H1 (cell line): Measurements from ENCODE around the gene RNF114. TPM values are rescaled to one million over a fixed set of nuclear protein-coding genes. Genes with fewer than 3 reads are reported as not detected.

Source experiments
- CTCF ChIA-PET: fragments of 300-600 bp; sonication (Branson Sonifier 250); formaldehyde crosslinking; loops from one replicate; lab custom pipeline; 2021; ENCODE audit not compliant: partially characterized antibody; lab: Charles Lee
- POLR2A ChIA-PET: fragments of 300-600 bp; sonication (Branson Sonifier 250); formaldehyde crosslinking; loops from one replicate; lab custom pipeline; 2021; ENCODE audit warnings: inconsistent platforms; ENCODE audit not compliant: partially characterized antibody; lab: Charles Lee
- DNase-seq, 2 experiments: peaks; one replicate each; pipeline versions ENCODE4 v3.0.0 to v3.0.0-alpha.2; 2010 to 2022; ENCODE audit warnings: low spot score in 2 of 2, low read depth in 1 of 2, mixed read lengths in 1 of 2
- FAIRE-seq: peaks from 2 replicates; lab custom pipeline; 2011; peaks lifted over from hg19 to GRCh38; lab: Jason Lieb, UNC
- H2AFZ ChIP-seq: 2 replicates; pipeline ENCODE4 v1.8.1; 2012; ENCODE audit warnings: low read length, inconsistent platforms
- H2AK5ac ChIP-seq: 2 replicates; pipeline ENCODE4 v1.6.1; 2013; ENCODE audit warnings: low read depth, low read length
- H2BK120ac ChIP-seq: replicated peaks from 2 replicates; pipeline ENCODE3; 2013; ENCODE audit warnings: low read depth, low read length, inconsistent platforms
- H2BK12ac ChIP-seq: 2 replicates; pipeline ENCODE4 v1.6.1; 2013; ENCODE audit warnings: low read depth, low read length
- H2BK15ac ChIP-seq: 2 replicates; pipeline ENCODE4 v1.6.1; 2013; ENCODE audit warnings: low read length
- H2BK20ac ChIP-seq: 2 replicates; pipeline ENCODE4 v1.6.1; 2013; ENCODE audit warnings: low read length
- H2BK5ac ChIP-seq: 2 replicates; pipeline ENCODE4 v1.6.1; 2013; ENCODE audit warnings: low read depth, low read length
- H3K14ac ChIP-seq: 2 replicates; pipeline ENCODE4 v1.6.1; 2013; ENCODE audit warnings: inconsistent platforms; ENCODE audit not compliant: insufficient read length
- H3K18ac ChIP-seq: 2 replicates; pipeline ENCODE4 v1.6.1; 2013; ENCODE audit warnings: low read length; ENCODE audit errors: extremely low read depth
- H3K23ac ChIP-seq: 2 replicates; pipeline ENCODE4 v1.6.1; 2013; ENCODE audit warnings: inconsistent platforms; ENCODE audit not compliant: insufficient read length
- H3K23me2 ChIP-seq: 2 replicates; pipeline ENCODE4 v1.6.1; 2013; ENCODE audit warnings: low read depth, low read length
- H3K27ac ChIP-seq: 2 replicates; pipeline ENCODE4 v1.6.1; 2011; ENCODE audit warnings: low read depth, low read length, inconsistent platforms
- H3K27me3 ChIP-seq, 4 experiments: replicated peaks in 1 of 4; 1 replicate in 1 of 4; 2 replicates in 3 of 4; pipeline versions ENCODE4 v1.6.1 to v1.8.1; 2011 to 2013; ENCODE audit warnings: low read length in 3 of 4, mild to moderate bottlenecking in 3 of 4, inconsistent platforms in 2 of 4, mixed read lengths in 2 of 4, moderate library complexity in 1 of 4; ENCODE audit not compliant: control insufficient read depth in 3 of 4, insufficient read depth in 3 of 4; ENCODE audit errors: extremely low read depth in 1 of 4
- H3K36me3 ChIP-seq, 4 experiments: 2 replicates each; pipeline versions ENCODE4 v1.6.1 to v1.8.1; 2011 to 2013; ENCODE audit warnings: mild to moderate bottlenecking in 4 of 4, low read length in 3 of 4, moderate library complexity in 2 of 4, control low read depth in 1 of 4, inconsistent platforms in 1 of 4; ENCODE audit not compliant: insufficient read depth in 4 of 4, control insufficient read depth in 2 of 4
- H3K4ac ChIP-seq: replicated peaks from 2 replicates; pipeline ENCODE3; 2013; ENCODE audit warnings: low read length, low read depth, mixed read lengths, inconsistent platforms; ENCODE audit not compliant: insufficient read length
- H3K4me1 ChIP-seq, 4 experiments: replicated peaks in 1 of 4; 1 replicate in 1 of 4; 2 replicates in 3 of 4; pipeline versions ENCODE4 v1.6.1 to v1.8.1; 2011 to 2013; ENCODE audit warnings: low read length in 3 of 4, inconsistent platforms in 2 of 4, mixed read lengths in 1 of 4; ENCODE audit not compliant: insufficient read depth in 4 of 4, control insufficient read depth in 3 of 4
- H3K4me2 ChIP-seq, 2 experiments: 2 replicates each; pipeline versions ENCODE4 v1.6.1 to v1.8.1; 2011 to 2013; ENCODE audit warnings: low read depth in 2 of 2, low read length in 2 of 2, control low read depth in 1 of 2, inconsistent platforms in 1 of 2, mild to moderate bottlenecking in 1 of 2; ENCODE audit not compliant: insufficient read depth in 1 of 2
- H3K4me3 ChIP-seq, 4 experiments: fragments of 200-600, 300-600 bp in 1 of 4; sonication (generic), shearing (Covaris generic), sonication (Bioruptor Twin) in 1 of 4; 2 replicates each; pipeline versions ENCODE4 v1.5.1 to v1.8.1; 2011 to 2016; ENCODE audit warnings: low read length in 4 of 4, low read depth in 3 of 4, control low read depth in 2 of 4, inconsistent platforms in 2 of 4, mild to moderate bottlenecking in 2 of 4, mixed read lengths in 1 of 4, moderate library complexity in 1 of 4; ENCODE audit not compliant: insufficient read depth in 2 of 4; ENCODE audit errors: extremely low read depth in 1 of 4
- H3K56ac ChIP-seq: replicated peaks from 2 replicates; pipeline ENCODE3; 2013; ENCODE audit warnings: low read depth, mild to moderate bottlenecking, mixed read lengths, low read length, inconsistent platforms; ENCODE audit not compliant: insufficient read length
- H3K79me1 ChIP-seq: 2 replicates; pipeline ENCODE4 v1.6.1; 2013; ENCODE audit warnings: low read depth, low read length, control low read depth
- H3K79me2 ChIP-seq, 2 experiments: 2 replicates each; pipeline versions ENCODE4 v1.6.1 to v1.8.1; 2012 to 2013; ENCODE audit warnings: low read length in 2 of 2, mild to moderate bottlenecking in 2 of 2, inconsistent platforms in 1 of 2; ENCODE audit not compliant: insufficient read depth in 2 of 2, control insufficient read depth in 1 of 2
- H3K9ac ChIP-seq, 4 experiments: replicated peaks in 1 of 4; 1 replicate in 1 of 4; 2 replicates in 3 of 4; pipeline versions ENCODE4 v1.6.1 to v1.8.1; 2011 to 2013; ENCODE audit warnings: low read depth in 3 of 4, low read length in 3 of 4, control low read depth in 2 of 4, mild to moderate bottlenecking in 2 of 4, moderate library complexity in 2 of 4, inconsistent platforms in 1 of 4; ENCODE audit errors: extremely low read depth in 1 of 4
- H3K9me3 ChIP-seq, 2 experiments: 2 replicates each; pipeline versions ENCODE4 v1.6.1 to v1.8.1; 2012 to 2013; ENCODE audit warnings: mild to moderate bottlenecking in 2 of 2, moderate library complexity in 2 of 2, control low read depth in 1 of 2, inconsistent platforms in 1 of 2, low read depth in 1 of 2, low read length in 1 of 2, mixed read lengths in 1 of 2; ENCODE audit not compliant: insufficient read depth in 2 of 2
- H4K20me1 ChIP-seq, 2 experiments: replicated peaks in 1 of 2; 2 replicates each; pipeline versions ENCODE3 to v1.8.1; 2011 to 2013; ENCODE audit warnings: inconsistent platforms in 2 of 2, low read length in 2 of 2, mild to moderate bottlenecking in 1 of 2; ENCODE audit not compliant: insufficient read depth in 2 of 2, control insufficient read depth in 1 of 2
- H4K5ac ChIP-seq: 2 replicates; pipeline ENCODE4 v1.6.1; 2013; ENCODE audit warnings: low read length, low read depth, mixed read lengths, inconsistent platforms; ENCODE audit not compliant: insufficient read length
- H4K8ac ChIP-seq: 2 replicates; pipeline ENCODE4 v1.8.0; 2013; ENCODE audit warnings: mild to moderate bottlenecking, moderate library complexity, low read length, inconsistent platforms; ENCODE audit not compliant: insufficient read depth; ENCODE audit errors: extremely low read depth
- H4K91ac ChIP-seq: replicated peaks from 2 replicates; pipeline ENCODE3; 2013; ENCODE audit warnings: low read length, mixed read lengths, inconsistent platforms; ENCODE audit not compliant: insufficient read length
- CBX8 ChIP-seq: fragments of 300-800, 300-1000 bp; sonication (generic); IDR thresholded peaks from 2 replicates; pipeline ENCODE4 v1.7.1; 2016; ENCODE audit warnings: low read depth, low read length, borderline replicate concordance
- MAFK ChIP-seq: IDR thresholded peaks from 2 replicates; pipeline ENCODE4 v1.6.1; 2012; ENCODE audit warnings: low read depth, mild to moderate bottlenecking, improper control_type of control experiment, low read length
- PHF8 ChIP-seq: fragments of 200-600 bp; sonication (generic); conservative IDR thresholded peaks from 2 replicates; pipeline ENCODE4 v1.7.1; 2012; ENCODE audit warnings: low read depth, mild to moderate bottlenecking, inconsistent platforms, low read length, moderate library complexity
- RNF2 ChIP-seq: fragments of 200-900, 300-1000 bp; sonication (generic); IDR thresholded peaks from 2 replicates; pipeline ENCODE4 v1.7.1; 2016; ENCODE audit warnings: borderline replicate concordance, low read depth, mild to moderate bottlenecking, antibody characterized with exemption, low read length; ENCODE audit not compliant: poor library complexity, severe bottlenecking; ENCODE audit errors: missing control alignments
- TAF7 ChIP-seq: optimal IDR thresholded peaks from 2 replicates; pipeline ENCODE3; 2011; ENCODE audit warnings: low read depth, mild to moderate bottlenecking, inconsistent platforms, low read length, moderate library complexity, borderline replicate concordance
- WGBS, 2 experiments: shearing (Covaris generic) in 1 of 2; methylation state at CpG; one replicate each; pipeline versions ENCODE4 v1.1.6 to v1.1.7; 2013 to 2015; ENCODE audit warnings: low lambda C conversion rate in 2 of 2, mixed read lengths in 2 of 2, inconsistent platforms in 1 of 2, low coverage in 1 of 2, missing lambda C conversion rate in 1 of 2; ENCODE audit not compliant: insufficient replicate concordance in 2 of 2, insufficient coverage in 1 of 2, insufficient read length in 1 of 2; ENCODE audit errors: extremely low coverage in 1 of 2, missing lambda C conversion rate in 1 of 2; 5-methylcytosine and 5-hydroxymethylcytosine counted together
- polyA plus RNA-seq, 7 experiments: library from polyadenylated mRNA; depleted of rRNA in 3 of 7; stranded (reverse) in 5 of 7; unstranded in 2 of 7; fragments of >200 nt in 5 of 7; fragments of 200-250 nt in 2 of 7; gene quantifications; 1 replicate in 5 of 7; 2 replicates in 1 of 7; 4 replicates in 1 of 7; pipeline versions ENCODE4 v1.2.1 to v1.2.3, GENCODE V29; 2011 to 2013; ENCODE audit warnings: missing spikeins in 2 of 7, mixed read lengths in 2 of 7
- total RNA-seq: library from RNA; stranded (reverse); fragmentation: NEBNext Ultra II Directional; extraction: Animal tissue kit (Norgen Biotek cat#: 25700); gene quantifications from 2 replicates; pipeline ENCODE4 v1.2.1, GENCODE V29; 2021
- TF ChIP-seq, protein P1 (sequence below): IDR thresholded peaks from 2 replicates; pipeline ENCODE4 v1.6.1; 2012; ENCODE audit warnings: inconsistent platforms

RNF114 gene
- total and polyA plus RNA-seq, 2 of the 8 experiments (the other 6 are each of a cell fraction or from before 2014, with no cell fraction given): 81.7 to 89.9 TPM

DNA sequence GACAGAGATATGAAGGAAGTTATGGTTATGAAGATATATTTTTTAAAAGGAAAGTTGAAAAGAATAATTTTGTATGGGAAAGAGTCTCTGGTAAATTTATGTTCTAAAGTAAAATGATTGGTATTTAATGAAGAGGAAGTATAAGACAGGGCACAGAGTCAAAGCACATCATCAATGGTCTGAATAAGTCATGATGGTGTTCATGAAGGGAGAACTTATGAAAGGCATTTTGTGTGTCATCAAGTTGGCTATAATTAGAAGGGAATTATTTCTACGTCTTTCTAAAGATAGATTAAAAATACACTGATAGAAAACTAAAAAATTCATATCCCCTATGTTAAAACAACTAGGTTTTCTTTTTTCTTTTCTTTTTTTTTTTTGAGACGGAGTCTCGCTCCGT lies 25.2 kb downstream of the RNF114 start:
- H4K5ac ChIP-seq: no peak overlapping the region
- peaks cover 0 to 7% (median 3%) of the 10 kb centered on the region in 4 experiments; a peak in 4 of 8 replicates for H3K36me3 ChIP-seq
- H2BK20ac ChIP-seq: no peak overlapping the region
- no peak overlapping the region for H2BK12ac ChIP-seq
- no peaks in the 10 kb centered on the region for H3K9me3 ChIP-seq
- no peak overlapping the region for H4K8ac ChIP-seq
- no peaks in the 10 kb centered on the region for H3K27me3 ChIP-seq
- no peak overlapping the region for H3K56ac ChIP-seq
- H3K79me1 ChIP-seq: no peaks in the 10 kb centered on the region
- H2BK15ac ChIP-seq: no peak overlapping the region
- H3K23me2 ChIP-seq: no peaks in the 10 kb centered on the region
- H3K4me3 ChIP-seq: no peak overlapping the region
- H4K20me1 ChIP-seq: no peaks in the 10 kb centered on the region
- no peak overlapping the region for H4K91ac ChIP-seq
- DNase-seq (no peak), FAIRE-seq (no peak)
- no peak overlapping the region for H3K23ac ChIP-seq
- 94% methylated on average over 1 of the region's 4 CpGs; no CpG with 5 or more reads in 1 of the 2 experiments for WGBS, 2 experiments
- no peak overlapping the region for H3K9ac ChIP-seq
- H2BK120ac ChIP-seq: no peak overlapping the region
- POLR2A ChIA-PET: no interaction called here
- H3K79me2 ChIP-seq: no peaks in the 10 kb centered on the region
- H3K27ac ChIP-seq: no peak overlapping the region
- no peak overlapping the region for H2AK5ac ChIP-seq
- CTCF ChIA-PET: no interaction called here
- no peak overlapping the region for H3K14ac ChIP-seq
- no peak overlapping the region for H3K18ac ChIP-seq
- H3K4me1 ChIP-seq: no peaks in the 10 kb centered on the region
- no peak overlapping the region for H3K4me2 ChIP-seq
- no peak for TF ChIP-seq RNF2
- TF ChIP-seq PHF8: no peak
- TF ChIP-seq CBX8: no peak
- no peak for TF ChIP-seq TAF7
- TF ChIP-seq, protein P1, sequence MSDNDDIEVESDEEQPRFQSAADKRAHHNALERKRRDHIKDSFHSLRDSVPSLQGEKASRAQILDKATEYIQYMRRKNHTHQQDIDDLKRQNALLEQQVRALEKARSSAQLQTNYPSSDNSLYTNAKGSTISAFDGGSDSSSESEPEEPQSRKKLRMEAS: no peak
- no peak for TF ChIP-seq MAFK
- H2BK5ac ChIP-seq: no peak overlapping the region
- H3K4ac ChIP-seq: no peak overlapping the region
- H2AFZ ChIP-seq: no peak overlapping the region
